ENCODE data around the gene RIN3. TPM values are rescaled to one million over a fixed set of nuclear protein-coding genes. Genes with fewer than 3 reads are reported as not detected.

Gene RIN3
- total RNA-seq, 3 donors from 2014 or later (not counting 1 experiment from before 2014, with no cell fraction given) = 248 to 289 (median 282) TPM

- ATAC-seq = peak in 2 of 3 donors; percentile 6 to 17
- Histone ChIP-seq H3K27ac (ENCODE audit: low read length) (peak overlapping the region; percentile 18), H3K9me3 (ENCODE audit: control insufficient read depth, insufficient read depth, low read length) (no peaks in the 10 kb centered on the region), H3K36me3 (ENCODE audit: control insufficient read depth, insufficient read depth, low read length) (no peaks in the 10 kb centered on the region), H3K27me3 (ENCODE audit: control insufficient read depth, insufficient read depth, low read length) (no peaks in the 10 kb centered on the region), H3K4me1 (ENCODE audit: control insufficient read depth, insufficient read depth, low read length) (peaks cover 56% of the 10 kb centered on the region), H3K4me3 (ENCODE audit: low read length) (no peak overlapping the region)
- Mint-ChIP-seq H3K4me3 (no peak overlapping the region), H3K36me3 (no peaks in the 10 kb centered on the region), H3K9me3 (no peaks in the 10 kb centered on the region), H3K27ac (peak overlapping the region; percentile 79 to 88), H3K27me3 (ENCODE audit: low read depth in 2 of 2) (no peaks in the 10 kb centered on the region), H3K4me1 (peaks cover 56 to 80% of the 10 kb centered on the region in 2 donors)
- TF ChIP-seq, protein P1, sequence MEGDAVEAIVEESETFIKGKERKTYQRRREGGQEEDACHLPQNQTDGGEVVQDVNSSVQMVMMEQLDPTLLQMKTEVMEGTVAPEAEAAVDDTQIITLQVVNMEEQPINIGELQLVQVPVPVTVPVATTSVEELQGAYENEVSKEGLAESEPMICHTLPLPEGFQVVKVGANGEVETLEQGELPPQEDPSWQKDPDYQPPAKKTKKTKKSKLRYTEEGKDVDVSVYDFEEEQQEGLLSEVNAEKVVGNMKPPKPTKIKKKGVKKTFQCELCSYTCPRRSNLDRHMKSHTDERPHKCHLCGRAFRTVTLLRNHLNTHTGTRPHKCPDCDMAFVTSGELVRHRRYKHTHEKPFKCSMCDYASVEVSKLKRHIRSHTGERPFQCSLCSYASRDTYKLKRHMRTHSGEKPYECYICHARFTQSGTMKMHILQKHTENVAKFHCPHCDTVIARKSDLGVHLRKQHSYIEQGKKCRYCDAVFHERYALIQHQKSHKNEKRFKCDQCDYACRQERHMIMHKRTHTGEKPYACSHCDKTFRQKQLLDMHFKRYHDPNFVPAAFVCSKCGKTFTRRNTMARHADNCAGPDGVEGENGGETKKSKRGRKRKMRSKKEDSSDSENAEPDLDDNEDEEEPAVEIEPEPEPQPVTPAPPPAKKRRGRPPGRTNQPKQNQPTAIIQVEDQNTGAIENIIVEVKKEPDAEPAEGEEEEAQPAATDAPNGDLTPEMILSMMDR (IDR thresholded peaks at IDR 0.05) = no peak
- DNase-seq = no peak
- intact Hi-C loops (cut with micrococcal nuclease) = no loop called here
- 39% methylated on average over 8 of the region's 8 CpGs for WGBS (ENCODE audit: insufficient coverage)
Measured at GRCh38 chr14:92542766-92543554, 29.4 kb downstream of the RIN3 start.

- Mint-ChIP-seq H3K4me1 (peaks cover 61 to 81% of the 10 kb centered on the region in 2 donors), H3K27ac (peak overlapping the region; percentile 79 to 88), H3K36me3 (no peaks in the 10 kb centered on the region), H3K9me3 (no peaks in the 10 kb centered on the region), H3K27me3 (ENCODE audit: low read depth in 2 of 2) (no peaks in the 10 kb centered on the region), H3K4me3 (no peak overlapping the region)
- TF ChIP-seq, protein P1 (IDR thresholded peaks at IDR 0.05) = no peak
- peaks cover 49% of the 10 kb centered on the region for H3K4me1 ChIP-seq (ENCODE audit: control insufficient read depth, insufficient read depth, low read length)
- intact Hi-C loops (cut with micrococcal nuclease) = no loop called here
- no peak overlapping the region for H3K27ac ChIP-seq (ENCODE audit: low read length)
- no peaks in the 10 kb centered on the region for H3K27me3 ChIP-seq (ENCODE audit: control insufficient read depth, insufficient read depth, low read length)
- WGBS (ENCODE audit: insufficient coverage) = 98% methylated on average over 3 of the region's 6 CpGs
- H3K9me3 ChIP-seq (ENCODE audit: control insufficient read depth, insufficient read depth, low read length) = no peaks in the 10 kb centered on the region
- no peaks in the 10 kb centered on the region for H3K36me3 ChIP-seq (ENCODE audit: control insufficient read depth, insufficient read depth, low read length)
- no peak overlapping the region for H3K4me3 ChIP-seq (ENCODE audit: low read length)
- no peak for ATAC-seq
- no peak for DNase-seq
Measured at GRCh38 chr14:92544051-92544720, 30.6 kb downstream of the RIN3 start.

DNA sequence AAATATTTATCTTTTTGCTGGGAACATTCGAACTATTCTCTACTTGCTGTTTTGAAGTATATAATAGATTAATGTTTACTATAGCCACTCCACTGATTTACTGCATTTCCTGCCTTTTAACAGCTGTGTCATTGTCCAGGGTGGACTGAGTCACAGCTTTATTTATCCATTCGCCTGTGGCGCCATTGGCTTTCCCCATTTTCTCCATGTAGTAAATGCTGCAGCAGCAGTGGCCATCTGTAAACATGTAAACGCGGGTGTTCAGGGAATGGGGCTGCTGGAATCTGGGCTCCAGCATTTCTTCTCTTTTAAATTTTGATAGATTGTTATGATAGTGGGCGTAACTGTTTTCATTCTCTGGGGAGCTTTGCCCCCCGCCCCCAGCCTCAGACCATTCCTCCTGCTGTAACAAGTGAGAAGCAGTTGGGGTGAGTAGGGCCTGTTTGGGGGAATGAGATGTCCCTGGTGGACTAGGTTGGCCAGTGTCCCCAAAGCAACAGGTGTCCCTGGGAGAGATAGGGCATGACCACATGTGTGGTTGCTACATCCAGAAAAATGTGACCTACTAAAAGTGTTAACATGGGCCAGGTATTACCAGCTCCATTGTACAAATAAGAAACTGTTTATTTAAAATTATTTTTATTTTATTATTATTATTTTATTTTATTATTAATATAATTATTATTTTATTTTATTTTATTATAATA is 32.9 kb downstream of the RIN3 start:
- peaks cover 60 to 80% of the 10 kb centered on the region in 2 donors for H3K4me1 Mint-ChIP-seq

More for the DNA sequence above, 32.9 kb downstream of the RIN3 start:
- Histone ChIP-seq H3K4me3 (ENCODE audit: low read length) (no peak overlapping the region), H3K4me1 (ENCODE audit: control insufficient read depth, insufficient read depth, low read length) (peaks cover 47% of the 10 kb centered on the region), H3K9me3 (ENCODE audit: control insufficient read depth, insufficient read depth, low read length) (no peaks in the 10 kb centered on the region), H3K36me3 (ENCODE audit: control insufficient read depth, insufficient read depth, low read length) (peaks cover 2% of the 10 kb centered on the region), H3K27ac (ENCODE audit: low read length) (no peak overlapping the region), H3K27me3 (ENCODE audit: control insufficient read depth, insufficient read depth, low read length) (no peaks in the 10 kb centered on the region)
- H3K27ac Mint-ChIP-seq = peak overlapping the region; percentile 45 to 78
- H3K27me3 Mint-ChIP-seq (ENCODE audit: low read depth in 2 of 2) = no peaks in the 10 kb centered on the region
- WGBS (ENCODE audit: insufficient coverage) = 95% methylated on average over 6 of the region's 7 CpGs
- H3K4me3 Mint-ChIP-seq = no peak overlapping the region
- intact Hi-C loops (cut with micrococcal nuclease) = loop anchor here (1.0 kb wide), 1 partner anchor 105 kb away; no protein-coding TSS in a partner anchor
- TF ChIP-seq, protein P1 (IDR thresholded peaks at IDR 0.05) = no peak
- DNase-seq (no peak), ATAC-seq (no peak)
- no peaks in the 10 kb centered on the region for H3K9me3 Mint-ChIP-seq
- no peaks in the 10 kb centered on the region for H3K36me3 Mint-ChIP-seq
